Osteoblast (primary cell): ENCODE measurements around the gene RASEF. TPM values are rescaled to one million over a fixed set of nuclear protein-coding genes. Genes with fewer than 3 reads are reported as not detected.

ENCODE experiments used
- DNase-seq: peaks from one replicate; pipeline ENCODE4 v3.0.0; 2011; ENCODE audit warnings: low spot score, mixed read lengths; ENCODE audit not compliant: insufficient read length; ENCODE audit errors: missing footprints
- H2AFZ ChIP-seq: 2 replicates; pipeline ENCODE4 v1.6.0; 2011; ENCODE audit warnings: mild to moderate bottlenecking, low read length
- H3K27ac ChIP-seq: 2 replicates; pipeline ENCODE4 v1.5.1; 2011; ENCODE audit warnings: mild to moderate bottlenecking, low read depth, low read length, moderate library complexity
- H3K27me3 ChIP-seq: 2 replicates; pipeline ENCODE4 v1.6.0; 2012; ENCODE audit warnings: mild to moderate bottlenecking, control low read depth, inconsistent platforms, low read length, moderate library complexity; ENCODE audit not compliant: insufficient read depth
- H3K36me3 ChIP-seq: 2 replicates; pipeline ENCODE4 v1.5.1; 2011; ENCODE audit warnings: mild to moderate bottlenecking, low read length, control low read depth, moderate library complexity; ENCODE audit not compliant: insufficient read depth
- H3K4me1 ChIP-seq: 2 replicates; pipeline ENCODE4 v1.5.1; 2011; ENCODE audit warnings: mild to moderate bottlenecking, low read length, control low read depth, moderate library complexity; ENCODE audit not compliant: insufficient read depth
- H3K4me2 ChIP-seq: 2 replicates; pipeline ENCODE4 v1.6.0; 2011; ENCODE audit warnings: mild to moderate bottlenecking, low read length; ENCODE audit not compliant: insufficient read depth
- H3K4me3 ChIP-seq: fragments of 200-600 bp; sonication (generic); 3 replicates; pipeline ENCODE4 v1.5.1; 2012; ENCODE audit warnings: mild to moderate bottlenecking, low read length, inconsistent platforms; ENCODE audit not compliant: insufficient read depth
- H3K79me2 ChIP-seq: 2 replicates; pipeline ENCODE4 v1.6.0; 2012; ENCODE audit warnings: mild to moderate bottlenecking, low read length, control low read depth, inconsistent platforms; ENCODE audit not compliant: insufficient read depth
- H3K9me3 ChIP-seq: 2 replicates; pipeline ENCODE4 v1.5.1; 2011; ENCODE audit warnings: low read depth, low read length, control low read depth
- H4K20me1 ChIP-seq: 2 replicates; pipeline ENCODE4 v1.6.0; 2012; ENCODE audit warnings: mild to moderate bottlenecking, low read length, control low read depth; ENCODE audit not compliant: insufficient read depth
- CTCF ChIP-seq: IDR thresholded peaks from 2 replicates; pipeline ENCODE4 v1.5.1; 2011; ENCODE audit warnings: mild to moderate bottlenecking, low read depth, low read length, moderate library complexity; ENCODE audit errors: extremely low read depth
- total RNA-seq: library from RNA; depleted of rRNA; stranded (reverse); fragments of >200 nt; gene quantifications from 2 replicates; pipeline ENCODE4 v1.2.3, GENCODE V29; 2012

The RASEF gene
- total RNA-seq, 1 donor = 1.4 TPM

- Histone ChIP-seq H4K20me1 (no peaks in the 10 kb centered on the region), H3K4me3 (no peak overlapping the region), H3K27me3 (peaks cover 2% of the 10 kb centered on the region), H3K4me1 (no peaks in the 10 kb centered on the region), H3K9me3 (no peaks in the 10 kb centered on the region), H3K36me3 (no peaks in the 10 kb centered on the region), H3K27ac (no peak overlapping the region), H2AFZ (no peak overlapping the region), H3K79me2 (no peaks in the 10 kb centered on the region), H3K4me2 (no peak overlapping the region)
- no peak for DNase-seq
- no peak for TF ChIP-seq CTCF
Measured at GRCh38 chr9:82957529-82958379, 105.2 kb downstream of the RASEF start.

- Histone ChIP-seq H3K4me1 (no peaks in the 10 kb centered on the region), H2AFZ (no peak overlapping the region), H4K20me1 (no peaks in the 10 kb centered on the region), H3K27me3 (no peaks in the 10 kb centered on the region), H3K4me2 (no peak overlapping the region), H3K4me3 (no peak overlapping the region), H3K9me3 (no peaks in the 10 kb centered on the region), H3K79me2 (no peaks in the 10 kb centered on the region), H3K27ac (no peak overlapping the region), H3K36me3 (no peaks in the 10 kb centered on the region)
- TF ChIP-seq CTCF = no peak
- no peak for DNase-seq
Measured at GRCh38 chr9:82949203-82949602, 113.7 kb downstream of the RASEF start.

- Histone ChIP-seq H3K4me1 (no peaks in the 10 kb centered on the region), H3K9me3 (no peaks in the 10 kb centered on the region), H3K27ac (no peak overlapping the region), H3K36me3 (no peaks in the 10 kb centered on the region), H3K4me2 (no peak overlapping the region), H3K4me3 (no peak overlapping the region), H4K20me1 (no peaks in the 10 kb centered on the region), H3K27me3 (no peaks in the 10 kb centered on the region), H2AFZ (no peak overlapping the region), H3K79me2 (no peaks in the 10 kb centered on the region)
- no peak for TF ChIP-seq CTCF
- no peak for DNase-seq
Measured at GRCh38 chr9:82940376-82940775, 122.6 kb downstream of the RASEF start.

- no peak overlapping the region for H3K4me2 ChIP-seq
- no peak overlapping the region for H3K27ac ChIP-seq
- H3K79me2 ChIP-seq = no peaks in the 10 kb centered on the region
- no peak for DNase-seq
- no peaks in the 10 kb centered on the region for H3K27me3 ChIP-seq
- no peak overlapping the region for H2AFZ ChIP-seq
- no peaks in the 10 kb centered on the region for H3K4me1 ChIP-seq
- H3K36me3 ChIP-seq = no peaks in the 10 kb centered on the region
- no peaks in the 10 kb centered on the region for H3K9me3 ChIP-seq
- H4K20me1 ChIP-seq = no peaks in the 10 kb centered on the region
- no peak for TF ChIP-seq CTCF
- no peak overlapping the region for H3K4me3 ChIP-seq
Measured at GRCh38 chr9:82939451-82939850, 123.5 kb downstream of the RASEF start.
